Astrocyte of the spinal cord (primary cell): Measurements from ENCODE around the gene CNN1.
"Not testable (repeated sequence)": the region's sequence is repeated elsewhere in the genome, so short reads cannot be mapped to it uniquely, and the experiment has no call there.

Source experiments
- DNase-seq: peaks from one replicate; pipeline ENCODE4 v3.0.0; 2011; ENCODE audit warnings: low read depth, low spot score
- H3K4me3 ChIP-seq: 2 replicates; pipeline ENCODE4 v1.5.1; 2011; ENCODE audit warnings: low read depth, mild to moderate bottlenecking, low read length, moderate library complexity
- in situ Hi-C: cut with HindIII; loops from 2 replicates; pipeline ENCODE4 v1.10.0; 2017; ENCODE audit warnings: low sequenced_read_pairs
- TF ChIP-seq, protein P1 (sequence below): IDR thresholded peaks from 2 replicates; pipeline ENCODE4 v1.5.1; 2012; ENCODE audit warnings: low read depth, mild to moderate bottlenecking, low read length, inconsistent platforms

The CNN1 gene

GRCh38 chr19:11563532-11563931 is 24.9 kb downstream of the CNN1 start:
- TF ChIP-seq, protein P1, sequence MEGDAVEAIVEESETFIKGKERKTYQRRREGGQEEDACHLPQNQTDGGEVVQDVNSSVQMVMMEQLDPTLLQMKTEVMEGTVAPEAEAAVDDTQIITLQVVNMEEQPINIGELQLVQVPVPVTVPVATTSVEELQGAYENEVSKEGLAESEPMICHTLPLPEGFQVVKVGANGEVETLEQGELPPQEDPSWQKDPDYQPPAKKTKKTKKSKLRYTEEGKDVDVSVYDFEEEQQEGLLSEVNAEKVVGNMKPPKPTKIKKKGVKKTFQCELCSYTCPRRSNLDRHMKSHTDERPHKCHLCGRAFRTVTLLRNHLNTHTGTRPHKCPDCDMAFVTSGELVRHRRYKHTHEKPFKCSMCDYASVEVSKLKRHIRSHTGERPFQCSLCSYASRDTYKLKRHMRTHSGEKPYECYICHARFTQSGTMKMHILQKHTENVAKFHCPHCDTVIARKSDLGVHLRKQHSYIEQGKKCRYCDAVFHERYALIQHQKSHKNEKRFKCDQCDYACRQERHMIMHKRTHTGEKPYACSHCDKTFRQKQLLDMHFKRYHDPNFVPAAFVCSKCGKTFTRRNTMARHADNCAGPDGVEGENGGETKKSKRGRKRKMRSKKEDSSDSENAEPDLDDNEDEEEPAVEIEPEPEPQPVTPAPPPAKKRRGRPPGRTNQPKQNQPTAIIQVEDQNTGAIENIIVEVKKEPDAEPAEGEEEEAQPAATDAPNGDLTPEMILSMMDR: no peak
- H3K4me3 ChIP-seq: no peak overlapping the region
- no peak for DNase-seq
- in situ Hi-C loops: no loop called here

DNA sequence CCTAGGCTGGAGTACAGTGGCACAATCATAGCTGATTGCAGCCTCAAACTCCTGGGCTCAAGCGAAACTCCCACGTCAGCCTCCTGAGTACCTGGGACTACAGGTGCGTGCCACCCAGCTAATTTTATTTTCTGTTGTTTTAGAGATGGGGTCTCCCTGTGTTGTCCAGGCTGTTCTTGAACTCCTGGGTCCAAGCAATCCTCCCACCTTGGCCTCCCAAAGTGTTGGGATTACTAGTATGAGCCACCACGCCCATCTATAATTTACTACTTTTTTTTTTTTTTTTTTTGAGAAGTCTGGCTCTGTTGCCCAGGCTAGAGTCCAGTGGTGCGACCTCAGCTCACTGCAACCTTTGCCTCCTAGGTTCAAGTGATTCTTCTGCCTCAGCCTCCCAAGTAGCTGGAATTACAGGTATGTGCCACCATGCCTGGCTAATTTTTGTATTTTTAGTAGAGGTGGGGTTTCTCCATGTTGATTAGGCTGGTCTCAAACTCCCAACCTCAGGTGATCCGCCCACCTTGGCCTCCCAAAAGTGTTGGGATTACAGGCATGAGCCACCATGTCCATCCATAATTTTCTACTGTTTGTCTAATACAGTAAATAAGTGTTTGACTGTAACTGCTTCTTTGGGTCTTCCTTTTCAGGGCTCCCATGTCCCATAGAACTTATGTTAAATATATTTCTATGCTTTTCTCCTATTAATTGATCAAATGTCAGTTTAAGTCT is 25.6 kb downstream of the CNN1 start:
- H3K4me3 ChIP-seq, in situ Hi-C loops, DNase-seq: not testable (repeated sequence)

- DNase-seq, in situ Hi-C loops, H3K4me3 ChIP-seq: not testable (repeated sequence)
These were observed 27.0 kb downstream of the CNN1 start for GRCh38 chr19:11565649-11565980.

DNA sequence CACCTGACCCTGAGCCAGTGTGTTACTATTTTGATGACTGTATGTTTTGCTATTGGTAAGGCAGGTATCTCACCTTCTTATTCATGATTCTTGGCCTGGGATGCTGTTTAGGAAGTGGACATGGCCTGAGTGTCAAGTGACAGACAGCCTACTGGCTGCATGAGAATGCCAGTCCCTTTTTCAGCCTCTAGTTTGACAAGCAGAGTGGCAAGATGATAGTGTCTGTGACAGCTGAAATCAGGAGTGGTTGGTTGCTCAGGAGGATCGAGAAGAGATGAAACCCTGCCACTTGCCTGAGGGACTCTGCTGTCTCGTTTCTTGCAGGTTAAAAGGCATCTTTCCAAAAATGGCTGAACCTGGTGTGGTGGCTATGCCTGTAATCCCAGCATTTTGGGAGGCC is 27.5 kb downstream of the CNN1 start:
- in situ Hi-C loops: no loop called here
- no peak overlapping the region for H3K4me3 ChIP-seq
- DNase-seq: no peak
- TF ChIP-seq, protein P1: no peak

DNA sequence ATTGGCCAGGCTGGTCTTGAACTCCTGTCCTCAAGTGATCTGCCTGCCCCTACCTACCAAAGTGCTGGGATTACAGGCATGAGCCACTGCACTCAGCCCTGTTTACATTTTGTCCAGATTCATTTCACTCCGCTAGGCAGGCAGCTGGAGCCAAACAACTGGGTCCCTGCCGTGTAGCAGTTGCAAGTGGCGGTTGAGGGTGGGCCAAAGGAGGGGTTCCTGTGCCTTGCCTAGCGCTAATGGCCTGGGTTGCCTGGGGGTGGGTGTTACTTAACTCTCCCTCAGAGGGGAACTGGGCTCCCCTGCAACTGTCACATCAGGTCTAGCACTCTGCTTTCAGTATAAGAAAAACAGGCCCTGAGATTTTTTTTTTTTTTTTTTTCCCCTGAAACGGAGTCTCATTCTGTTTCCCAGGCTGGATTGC is 31.4 kb downstream of the CNN1 start:
- TF ChIP-seq, protein P1: no peak
- DNase-seq: no peak
- in situ Hi-C loops: no loop called here
- H3K4me3 ChIP-seq: no peak overlapping the region

DNA sequence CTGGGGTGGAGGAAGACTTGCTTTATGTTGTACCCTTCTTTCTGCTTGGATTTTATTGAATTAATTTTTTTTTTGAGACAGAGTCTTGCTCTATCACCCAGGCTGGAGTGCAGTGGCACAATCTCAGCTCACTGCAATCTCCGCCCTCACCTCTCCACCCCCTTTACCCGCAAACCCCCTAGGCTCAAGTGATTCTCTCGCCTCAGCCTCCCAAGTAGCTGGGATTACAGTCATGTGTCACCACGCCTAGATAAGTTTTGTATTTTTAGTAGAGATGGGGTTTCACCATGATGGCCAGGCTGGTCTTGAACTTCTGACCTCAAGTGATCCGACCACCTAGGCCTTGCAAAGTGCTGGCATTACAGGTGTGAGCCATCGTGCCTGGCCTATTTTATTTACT is 34.7 kb downstream of the CNN1 start:
- in situ Hi-C loops, DNase-seq, H3K4me3 ChIP-seq: not testable (repeated sequence)

GRCh38 chr19:11573763-11574162 is 35.1 kb downstream of the CNN1 start:
- H3K4me3 ChIP-seq, DNase-seq, in situ Hi-C loops: not testable (repeated sequence)

GRCh38 chr19:11574689-11575088 is 36.0 kb downstream of the CNN1 start:
- DNase-seq: no peak
- no peak overlapping the region for H3K4me3 ChIP-seq
- TF ChIP-seq, protein P1: no peak
- in situ Hi-C loops: no loop called here

- H3K4me3 ChIP-seq: no peak overlapping the region
- in situ Hi-C loops: no loop called here
- TF ChIP-seq, protein P1: no peak
- DNase-seq: no peak
These were observed 37.6 kb downstream of the CNN1 start for GRCh38 chr19:11576227-11576626.
